GM10266 (cell line): ENCODE results near the gene ALPP.

ENCODE experiments used
- DNase-seq: peaks from one replicate; pipeline ENCODE4 v3.0.0; 2012; ENCODE audit errors: extremely low spot score
- CTCF ChIP-seq: IDR thresholded peaks from 2 replicates; pipeline ENCODE4 v1.5.1; 2012; ENCODE audit warnings: mild to moderate bottlenecking, low read depth; ENCODE audit not compliant: control insufficient read depth, insufficient read depth; ENCODE audit errors: missing control alignments

The ALPP gene

GRCh38 chr2:232410238-232410900, 31.8 kb downstream of the ALPP start:
- no peak for DNase-seq
- no peak for TF ChIP-seq CTCF

- no peak for DNase-seq
- no peak for TF ChIP-seq CTCF
Measured at GRCh38 chr2:232411901-232412629, 33.5 kb downstream of the ALPP start.

- TF ChIP-seq CTCF, result no peak
- DNase-seq, result no peak
Measured at GRCh38 chr2:232412986-232413385, 34.4 kb downstream of the ALPP start.

GRCh38 chr2:232415138-232415690, 36.7 kb downstream of the ALPP start:
- DNase-seq, result no peak
- TF ChIP-seq CTCF, result no peak

- no peak for DNase-seq
- no peak for TF ChIP-seq CTCF
Measured at GRCh38 chr2:232415736-232416520, 37.4 kb downstream of the ALPP start.

- TF ChIP-seq CTCF, result no peak
- no peak for DNase-seq
Measured at GRCh38 chr2:232416521-232417470, 38.2 kb downstream of the ALPP start.
